Measurements from ENCODE around the gene FBF1. TPM values are rescaled to one million over a fixed set of nuclear protein-coding genes. Genes with fewer than 3 reads are reported as not detected.

The FBF1 gene
- total RNA-seq, 2 donors from 2014 or later = 3.8 to 6.3 TPM

DNA sequence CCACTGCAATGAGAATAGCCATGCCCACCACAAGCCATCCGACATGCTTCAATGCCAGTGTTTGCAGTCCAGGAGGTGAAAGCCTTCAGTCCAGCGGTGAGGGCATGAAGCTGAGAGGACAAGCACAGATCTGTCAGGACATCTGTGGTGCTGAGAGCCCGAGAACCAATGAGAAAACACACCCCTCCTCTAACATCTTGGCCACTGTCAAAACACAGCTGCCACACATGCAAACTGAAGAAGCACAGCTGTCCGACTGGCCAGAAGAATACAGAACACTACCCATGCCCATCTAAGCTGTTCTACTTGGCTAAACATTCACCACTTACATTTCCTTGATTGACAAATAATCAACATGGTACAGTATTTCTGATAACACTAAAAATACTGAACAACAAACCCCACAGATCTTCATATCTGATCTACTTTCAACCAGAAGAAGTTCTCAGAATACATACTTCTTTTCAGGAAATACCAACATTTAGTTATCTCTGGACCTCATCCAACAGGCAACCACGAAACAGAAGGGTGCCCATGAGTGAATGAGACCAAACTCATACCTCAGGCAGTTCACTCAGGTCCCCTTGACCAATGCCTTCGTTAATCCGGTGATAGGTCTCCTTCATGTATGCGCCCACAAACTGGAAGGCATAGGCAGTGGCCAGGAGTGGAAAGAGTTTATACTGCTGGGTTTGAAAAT lies 10.2 kb upstream of the FBF1 start:
- no peaks in the 10 kb centered on the region for H3K27me3 ChIP-seq
- no peaks in the 10 kb centered on the region for H3K9me3 ChIP-seq
- no peak overlapping the region for H3K27ac ChIP-seq
- peaks cover 99% of the 10 kb centered on the region for H3K36me3 ChIP-seq
- TF ChIP-seq, protein P1, sequence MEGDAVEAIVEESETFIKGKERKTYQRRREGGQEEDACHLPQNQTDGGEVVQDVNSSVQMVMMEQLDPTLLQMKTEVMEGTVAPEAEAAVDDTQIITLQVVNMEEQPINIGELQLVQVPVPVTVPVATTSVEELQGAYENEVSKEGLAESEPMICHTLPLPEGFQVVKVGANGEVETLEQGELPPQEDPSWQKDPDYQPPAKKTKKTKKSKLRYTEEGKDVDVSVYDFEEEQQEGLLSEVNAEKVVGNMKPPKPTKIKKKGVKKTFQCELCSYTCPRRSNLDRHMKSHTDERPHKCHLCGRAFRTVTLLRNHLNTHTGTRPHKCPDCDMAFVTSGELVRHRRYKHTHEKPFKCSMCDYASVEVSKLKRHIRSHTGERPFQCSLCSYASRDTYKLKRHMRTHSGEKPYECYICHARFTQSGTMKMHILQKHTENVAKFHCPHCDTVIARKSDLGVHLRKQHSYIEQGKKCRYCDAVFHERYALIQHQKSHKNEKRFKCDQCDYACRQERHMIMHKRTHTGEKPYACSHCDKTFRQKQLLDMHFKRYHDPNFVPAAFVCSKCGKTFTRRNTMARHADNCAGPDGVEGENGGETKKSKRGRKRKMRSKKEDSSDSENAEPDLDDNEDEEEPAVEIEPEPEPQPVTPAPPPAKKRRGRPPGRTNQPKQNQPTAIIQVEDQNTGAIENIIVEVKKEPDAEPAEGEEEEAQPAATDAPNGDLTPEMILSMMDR (IDR thresholded peaks at IDR 0.05) = no peak
- H3K4me3 ChIP-seq = no peak overlapping the region
- DNase-seq (ENCODE audit: low spot score) = no peak
- H3K4me1 ChIP-seq = no peaks in the 10 kb centered on the region

DNA sequence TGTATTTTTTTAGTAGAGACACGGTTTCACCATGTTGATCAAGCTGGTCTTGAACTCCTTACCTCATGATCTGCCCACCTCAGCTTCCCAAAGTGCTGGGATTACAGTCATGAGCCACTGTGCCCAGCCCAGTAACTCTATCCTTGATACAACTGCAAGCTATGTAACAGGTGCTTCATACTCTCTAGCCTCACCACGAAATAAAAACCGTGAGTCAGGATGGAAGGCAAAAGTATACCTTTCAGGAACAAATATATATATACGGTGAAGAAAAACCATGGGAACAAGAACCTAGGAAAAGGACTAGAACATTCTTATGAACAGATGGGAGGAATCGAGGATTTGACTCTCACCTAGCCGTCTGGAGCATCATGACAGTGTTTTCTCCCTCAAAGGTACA lies 9.6 kb upstream of the FBF1 start:
- H3K27ac ChIP-seq = no peak overlapping the region
- peaks cover 97% of the 10 kb centered on the region for H3K36me3 ChIP-seq
- no peaks in the 10 kb centered on the region for H3K27me3 ChIP-seq
- TF ChIP-seq, protein P1 (IDR thresholded peaks at IDR 0.05) = no peak
- no peak for DNase-seq (ENCODE audit: low spot score)
- H3K9me3 ChIP-seq = no peaks in the 10 kb centered on the region
- H3K4me3 ChIP-seq = no peak overlapping the region
- H3K4me1 ChIP-seq = no peaks in the 10 kb centered on the region

DNA sequence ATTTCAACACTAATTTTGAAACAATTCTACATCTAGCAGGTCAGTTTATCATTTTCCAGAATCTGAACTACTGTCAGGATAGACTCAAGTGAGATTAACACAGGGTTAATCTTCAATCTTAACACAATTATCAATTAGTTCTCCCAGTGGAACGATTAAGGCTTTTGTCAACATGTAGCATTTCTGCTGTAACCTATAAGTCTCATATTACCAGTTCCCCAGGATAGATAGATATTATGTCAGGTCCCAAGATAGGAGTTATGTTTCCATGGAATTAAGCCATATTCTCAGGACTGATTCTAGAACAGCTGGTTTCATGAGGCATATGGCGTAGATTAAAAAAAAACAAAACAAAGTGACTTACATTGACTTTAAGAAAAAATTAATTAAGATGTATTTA lies 4.4 kb upstream of the FBF1 start:
- DNase-seq (ENCODE audit: low spot score) = no peak
- H3K4me3 ChIP-seq = no peak overlapping the region
- H3K9me3 ChIP-seq = no peaks in the 10 kb centered on the region
- H3K27ac ChIP-seq = no peak overlapping the region
- peaks cover 45% of the 10 kb centered on the region for H3K36me3 ChIP-seq
- no peaks in the 10 kb centered on the region for H3K27me3 ChIP-seq
- H3K4me1 ChIP-seq = peaks cover 0 to 12% of the 10 kb centered on the region in 2 donors
- TF ChIP-seq, protein P1 (IDR thresholded peaks at IDR 0.05) = no peak

DNA sequence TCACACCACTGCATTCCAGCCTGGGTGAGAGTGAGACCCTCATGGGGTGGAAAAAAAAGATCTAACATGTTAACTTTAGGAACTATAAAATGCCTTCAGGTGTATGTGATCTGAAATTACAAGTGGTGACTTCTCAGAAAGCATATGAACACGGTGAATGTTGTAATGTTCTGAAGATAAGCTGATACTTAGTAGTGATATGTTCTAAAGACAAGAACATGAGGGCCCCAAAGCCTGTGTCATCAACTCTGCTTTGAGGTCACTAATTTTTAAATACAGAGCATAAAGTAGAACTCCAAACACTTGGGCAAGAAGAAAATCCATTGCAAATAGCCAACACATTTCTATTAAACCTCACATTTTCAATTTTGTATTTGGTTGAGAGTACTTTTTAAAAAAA lies 2.6 kb upstream of the FBF1 start:
- H3K4me3 ChIP-seq = no peak overlapping the region
- H3K9me3 ChIP-seq = no peaks in the 10 kb centered on the region
- H3K27me3 ChIP-seq = no peaks in the 10 kb centered on the region
- DNase-seq (ENCODE audit: low spot score) = no peak
- H3K4me1 ChIP-seq = peaks cover 0 to 15% of the 10 kb centered on the region in 2 donors
- TF ChIP-seq, protein P1 (IDR thresholded peaks at IDR 0.05) = no peak
- peaks cover 28% of the 10 kb centered on the region for H3K36me3 ChIP-seq
- no peak overlapping the region for H3K27ac ChIP-seq

DNA sequence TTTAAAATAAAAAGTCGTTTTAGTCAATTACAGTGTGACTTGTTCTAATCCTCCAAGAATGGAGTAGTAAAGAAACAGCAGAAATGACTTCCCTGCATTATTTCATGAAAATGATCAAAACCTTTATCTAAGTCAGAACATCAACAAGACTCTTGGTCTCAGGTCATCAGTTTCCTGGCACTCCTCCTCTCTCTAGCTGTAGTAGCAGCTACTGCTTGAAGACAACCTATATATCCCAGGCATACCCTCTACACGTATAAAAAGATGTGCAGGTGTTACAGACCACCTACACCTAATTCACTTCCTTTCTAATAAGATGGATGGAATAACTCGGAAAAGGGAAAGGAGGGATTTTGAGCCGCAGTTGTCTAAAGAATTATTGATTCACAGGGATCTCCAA lies 1.6 kb upstream of the FBF1 start:
- H3K4me3 ChIP-seq = no peak overlapping the region
- peaks cover 0 to 15% of the 10 kb centered on the region in 2 donors for H3K4me1 ChIP-seq
- H3K27ac ChIP-seq = no peak overlapping the region
- peaks cover 18% of the 10 kb centered on the region for H3K36me3 ChIP-seq
- no peaks in the 10 kb centered on the region for H3K27me3 ChIP-seq
- no peak for DNase-seq (ENCODE audit: low spot score)
- H3K9me3 ChIP-seq = no peaks in the 10 kb centered on the region
- TF ChIP-seq, protein P1 (IDR thresholded peaks at IDR 0.05) = no peak

DNA sequence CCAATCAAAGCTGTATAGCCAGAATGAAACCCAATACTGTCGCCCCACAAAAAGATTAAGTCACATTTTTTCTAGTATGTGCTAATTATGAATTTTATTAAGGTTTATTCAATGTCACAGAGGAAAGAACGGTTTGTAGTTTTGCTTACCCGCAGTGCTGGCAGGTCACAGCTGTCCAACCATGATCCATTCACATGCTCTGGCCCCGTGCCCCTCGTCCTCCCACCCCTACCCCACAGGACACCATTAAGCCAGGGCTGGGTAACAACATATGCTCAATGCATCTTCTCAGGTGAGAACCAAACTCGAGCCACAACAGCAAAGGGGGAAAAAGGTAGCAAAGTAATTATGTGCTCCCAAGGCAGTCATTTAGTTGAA lies 589 bp upstream of the FBF1 start:
- DNase-seq (ENCODE audit: low spot score) = no peak
- peak overlapping the region in 1 of 2 donors; percentile 86 for H3K27ac ChIP-seq

More for the DNA sequence above, 589 bp upstream of the FBF1 start:
- Histone ChIP-seq H3K4me1 (peaks cover 0 to 15% of the 10 kb centered on the region in 2 donors), H3K4me3 (peak overlapping the region in 1 of 2 donors; percentile 90), H3K9me3 (no peaks in the 10 kb centered on the region), H3K27me3 (no peaks in the 10 kb centered on the region), H3K36me3 (peaks cover 8% of the 10 kb centered on the region)
- TF ChIP-seq, protein P1 (IDR thresholded peaks at IDR 0.05) = no peak

All from right atrium auricular region (tissue), 2 donors.